Retinal pigment epithelial cell (primary cell): ENCODE results near the gene C12orf75.
"Not testable (repeated sequence)": the region's sequence is repeated elsewhere in the genome, so short reads cannot be mapped to it uniquely, and the experiment has no call there.

ENCODE experiments used
- DNase-seq: peaks from one replicate; pipeline ENCODE4 v3.0.0-alpha.2; 2010; ENCODE audit warnings: low read depth
- H3K4me3 ChIP-seq: 2 replicates; pipeline ENCODE4 v1.5.1; 2011; ENCODE audit warnings: mild to moderate bottlenecking, low read length, control low read depth, moderate library complexity
- TF ChIP-seq, protein P1 (sequence below): conservative IDR thresholded peaks from 2 replicates; pipeline ENCODE4 v1.5.1; 2011; ENCODE audit warnings: low read depth, low read length, control low read depth, inconsistent platforms

The C12orf75 gene

DNA sequence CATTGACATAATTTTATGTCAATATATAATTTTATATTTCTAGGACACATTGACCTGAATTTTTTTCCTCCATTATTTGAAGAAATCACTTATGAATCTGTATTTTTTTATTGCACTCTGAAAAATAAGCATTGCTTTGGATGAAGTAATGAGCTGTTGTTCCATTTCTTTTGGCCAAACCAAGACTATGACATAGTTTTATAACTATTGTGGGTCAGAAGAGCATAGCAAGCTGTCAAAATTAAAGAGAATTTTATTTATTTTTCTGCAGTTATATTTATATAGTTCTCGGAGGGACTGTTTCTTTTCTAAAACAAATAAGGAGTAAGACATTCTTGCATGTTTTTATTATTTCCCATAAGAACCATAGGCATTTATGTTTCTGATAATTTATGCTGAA lies 8.5 kb downstream of the C12orf75 start:
- TF ChIP-seq, protein P1, sequence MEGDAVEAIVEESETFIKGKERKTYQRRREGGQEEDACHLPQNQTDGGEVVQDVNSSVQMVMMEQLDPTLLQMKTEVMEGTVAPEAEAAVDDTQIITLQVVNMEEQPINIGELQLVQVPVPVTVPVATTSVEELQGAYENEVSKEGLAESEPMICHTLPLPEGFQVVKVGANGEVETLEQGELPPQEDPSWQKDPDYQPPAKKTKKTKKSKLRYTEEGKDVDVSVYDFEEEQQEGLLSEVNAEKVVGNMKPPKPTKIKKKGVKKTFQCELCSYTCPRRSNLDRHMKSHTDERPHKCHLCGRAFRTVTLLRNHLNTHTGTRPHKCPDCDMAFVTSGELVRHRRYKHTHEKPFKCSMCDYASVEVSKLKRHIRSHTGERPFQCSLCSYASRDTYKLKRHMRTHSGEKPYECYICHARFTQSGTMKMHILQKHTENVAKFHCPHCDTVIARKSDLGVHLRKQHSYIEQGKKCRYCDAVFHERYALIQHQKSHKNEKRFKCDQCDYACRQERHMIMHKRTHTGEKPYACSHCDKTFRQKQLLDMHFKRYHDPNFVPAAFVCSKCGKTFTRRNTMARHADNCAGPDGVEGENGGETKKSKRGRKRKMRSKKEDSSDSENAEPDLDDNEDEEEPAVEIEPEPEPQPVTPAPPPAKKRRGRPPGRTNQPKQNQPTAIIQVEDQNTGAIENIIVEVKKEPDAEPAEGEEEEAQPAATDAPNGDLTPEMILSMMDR: no peak
- H3K4me3 ChIP-seq: no peak overlapping the region
- no peak for DNase-seq

DNA sequence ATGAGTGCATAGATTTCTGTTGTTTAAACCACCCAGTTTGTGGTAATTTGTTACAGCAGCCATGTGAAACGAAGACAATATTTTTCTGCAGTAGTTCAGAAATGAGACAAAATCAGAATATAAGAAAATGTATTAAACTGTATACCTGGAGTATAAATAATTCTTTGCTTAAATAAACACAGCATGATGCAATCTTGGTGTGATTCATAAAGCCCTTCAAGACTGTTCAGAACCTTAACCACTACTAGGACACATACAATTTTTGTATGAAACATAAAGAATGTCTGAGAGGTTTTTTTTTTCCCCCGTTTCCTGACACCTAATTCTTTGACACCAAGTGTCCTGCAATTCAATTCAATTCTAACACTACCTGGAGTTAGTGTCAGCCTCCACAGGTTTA lies 10.5 kb downstream of the C12orf75 start:
- TF ChIP-seq, protein P1: no peak
- DNase-seq: no peak
- no peak overlapping the region for H3K4me3 ChIP-seq

DNA sequence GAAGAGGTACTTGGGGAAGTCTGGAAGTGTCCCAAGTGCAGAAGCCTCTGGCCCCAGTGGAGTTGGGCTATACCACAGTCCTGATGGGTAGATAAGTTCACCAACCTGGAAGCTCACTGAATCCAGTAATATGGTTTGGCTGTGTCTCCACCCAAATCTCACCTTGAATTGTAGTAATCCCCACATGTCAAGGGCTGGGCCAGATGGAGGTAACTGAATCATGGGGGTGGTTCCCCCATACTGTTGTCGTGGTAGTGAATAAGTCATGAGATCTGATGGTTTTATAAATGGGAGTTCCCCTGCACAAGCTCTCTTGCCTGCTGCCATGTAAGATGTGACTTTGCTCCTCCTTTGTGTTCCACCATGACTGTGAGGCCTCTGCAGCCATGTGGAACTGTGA lies 11.1 kb downstream of the C12orf75 start:
- not testable (repeated sequence) for DNase-seq, H3K4me3 ChIP-seq

DNA sequence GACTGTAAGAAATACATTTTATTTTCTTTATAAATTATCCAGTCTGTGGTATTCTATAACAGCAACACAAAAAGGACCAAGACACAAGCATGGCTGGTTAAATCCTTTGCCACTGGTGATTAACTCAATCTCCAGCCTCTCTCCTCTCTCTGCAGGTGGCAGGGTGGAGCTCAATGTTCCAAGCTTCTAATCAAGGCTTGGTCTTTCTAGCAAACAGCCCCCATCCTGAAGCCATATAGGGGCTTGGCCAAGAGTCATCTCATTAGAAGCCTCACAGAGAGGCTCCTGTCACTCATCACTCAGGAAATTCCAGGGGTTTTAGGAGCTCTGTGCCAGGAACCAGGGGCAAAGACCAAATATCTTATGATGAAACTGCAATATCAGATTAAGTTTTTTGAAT lies 12.0 kb downstream of the C12orf75 start:
- DNase-seq: peak; percentile 33
- H3K4me3 ChIP-seq: no peak overlapping the region
- TF ChIP-seq, protein P1: peak; percentile 23

DNA sequence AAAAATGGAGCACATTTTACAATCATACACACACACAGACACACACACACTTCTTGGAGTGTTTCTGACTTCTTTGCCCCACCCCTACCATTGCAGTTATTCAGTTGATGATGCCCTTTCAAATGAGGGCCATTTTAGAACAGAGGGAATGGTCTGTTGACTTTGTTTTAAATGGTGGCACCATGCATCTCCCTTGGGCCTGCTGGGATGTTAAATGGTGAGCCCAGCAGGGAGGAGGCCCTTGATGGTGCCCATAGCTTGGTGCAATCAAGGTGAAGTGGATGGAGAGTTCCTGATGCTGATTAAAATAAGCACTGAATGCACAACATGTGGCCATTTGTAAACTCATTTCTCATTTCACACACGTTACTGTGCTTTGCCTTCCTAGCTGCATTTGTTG lies 13.3 kb downstream of the C12orf75 start:
- H3K4me3 ChIP-seq: no peak overlapping the region

DNA sequence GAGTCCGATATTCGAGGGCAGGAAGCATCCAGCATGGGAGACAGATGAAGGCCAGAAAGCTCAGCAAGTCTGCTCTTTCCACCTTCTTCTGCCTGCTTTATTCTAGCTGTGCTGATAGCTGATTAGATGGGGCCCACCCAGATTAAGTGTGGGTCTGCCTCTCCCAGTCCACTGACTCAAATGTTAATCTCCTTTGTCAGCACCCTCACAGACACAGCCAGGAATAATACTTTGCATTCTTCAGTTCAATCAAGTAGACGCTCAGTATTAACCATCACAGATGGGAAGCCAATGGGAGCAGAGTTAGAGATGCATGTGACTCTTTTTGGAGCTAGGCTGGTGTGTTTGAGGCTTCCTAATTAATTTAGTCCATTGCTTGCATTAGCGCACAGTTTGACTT lies 17.0 kb downstream of the C12orf75 start:
- no peak overlapping the region for H3K4me3 ChIP-seq
- DNase-seq: peak; percentile 64
- TF ChIP-seq, protein P1: no peak

More for the DNA sequence above, 13.3 kb downstream of the C12orf75 start:
- DNase-seq: no peak
- TF ChIP-seq, protein P1: no peak

DNA sequence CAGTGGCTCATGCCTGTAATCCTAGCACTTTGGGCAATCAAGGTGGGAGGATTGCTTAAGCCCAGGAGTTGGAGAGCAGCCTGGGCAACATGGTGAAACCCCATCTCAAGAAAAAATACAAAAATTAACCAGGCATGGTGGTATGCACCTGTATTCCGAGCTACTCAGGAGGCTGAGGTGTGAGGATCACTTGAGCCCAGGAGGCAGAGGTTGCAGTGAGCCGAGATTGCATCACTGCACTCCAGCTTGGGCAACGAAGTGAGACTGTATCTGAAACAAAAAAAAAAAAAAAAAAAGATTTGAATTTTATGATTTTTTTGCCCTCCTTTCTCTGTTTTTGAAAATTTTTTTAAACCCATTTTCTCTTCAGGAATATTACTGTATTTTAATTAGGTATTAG lies 17.7 kb downstream of the C12orf75 start:
- no peak overlapping the region for H3K4me3 ChIP-seq
- TF ChIP-seq, protein P1: no peak
- DNase-seq: no peak

DNA sequence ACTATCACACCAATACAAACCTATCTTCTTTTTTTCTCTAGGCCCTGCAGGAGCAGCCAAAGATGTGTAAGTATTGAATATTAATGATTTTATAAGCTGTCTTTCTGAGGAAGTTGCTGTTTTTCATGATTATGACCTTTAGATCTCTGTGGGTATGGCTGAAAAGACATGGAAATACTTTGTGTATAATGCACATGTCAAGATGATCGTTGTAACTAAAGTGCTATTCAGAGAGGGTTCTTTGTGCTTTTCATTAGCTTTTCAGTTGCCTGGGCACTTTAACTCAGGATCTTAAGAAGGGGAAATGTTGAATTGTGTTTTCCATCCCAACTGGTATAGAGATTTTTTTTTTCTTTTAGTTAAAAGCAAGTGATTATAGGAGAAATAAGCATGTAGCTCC lies 18.1 kb downstream of the C12orf75 start:
- TF ChIP-seq, protein P1: no peak
- H3K4me3 ChIP-seq: no peak overlapping the region
- no peak for DNase-seq
